HG03520 (cell line): Measurements from ENCODE around the gene EVPL.
A peak's percentile ranks its signal among the peaks of the same experiment; 100 is the strongest.
"Not testable (repeated sequence)": the region's sequence is repeated elsewhere in the genome, so short reads cannot be mapped to it uniquely, and the experiment has no call there.

Experiments used
- ATAC-seq: cut with Tn5 transposase; IDR thresholded peaks from one replicate; pipeline ENCODE4 v1.9.1; 2021; ENCODE audit warnings: mild to moderate bottlenecking, moderate library complexity; ENCODE audit not compliant: unreplicated experiment

Gene EVPL

GRCh38 chr17:76027159-76027839 is at the start of gene EVPL:
TSS of gene EVPL (minus strand) at chr17:76027306. CDS start at chr17:76027198, 108 bp downstream.
- ATAC-seq = no peak

- no peak for ATAC-seq
Observed at GRCh38 chr17:76076146-76076764, 49.1 kb upstream of the EVPL start.

GRCh38 chr17:76075364-76076145 is 48.4 kb upstream of the EVPL start:
- no peak for ATAC-seq

- no peak for ATAC-seq
Observed at GRCh38 chr17:76074390-76075363, 47.6 kb upstream of the EVPL start, which contains the start of gene GALR2. TSS of gene GALR2 (plus strand) at chr17:76074781. CDS start at chr17:76074884, 103 bp downstream.

- ATAC-seq = peak; percentile 61
Observed at GRCh38 chr17:76072148-76072858, 45.2 kb upstream of the EVPL start, which contains the start of gene SRP68. TSS of gene SRP68 (minus strand) at chr17:76072517. CDS start at chr17:76072491, 26 bp downstream.

- peak; percentile 31 for ATAC-seq
Observed at GRCh38 chr17:76071531-76072147, 44.5 kb upstream of the EVPL start.

- ATAC-seq = no peak
Observed at GRCh38 chr17:76065775-76066174, 38.7 kb upstream of the EVPL start.

- ATAC-seq = no peak
Observed at GRCh38 chr17:76063875-76064546, 36.9 kb upstream of the EVPL start.

- ATAC-seq = not testable (repeated sequence)
Observed at GRCh38 chr17:76058264-76058663, 31.2 kb upstream of the EVPL start.

GRCh38 chr17:76056882-76057281 is 29.8 kb upstream of the EVPL start:
- no peak for ATAC-seq

- no peak for ATAC-seq
Observed at GRCh38 chr17:76054112-76054476, 27.0 kb upstream of the EVPL start.

- ATAC-seq = no peak
Observed at GRCh38 chr17:76053246-76054111, 26.4 kb upstream of the EVPL start.

- ATAC-seq = no peak
Observed at GRCh38 chr17:76051561-76051960, 24.5 kb upstream of the EVPL start.

- ATAC-seq = no peak
Observed at GRCh38 chr17:76050538-76051467, 23.7 kb upstream of the EVPL start.

GRCh38 chr17:76049836-76050537 is 22.9 kb upstream of the EVPL start:
- no peak for ATAC-seq

- no peak for ATAC-seq
Observed at GRCh38 chr17:76049239-76049638, 22.1 kb upstream of the EVPL start.
